ENCODE data around the gene PZP.

DNA sequence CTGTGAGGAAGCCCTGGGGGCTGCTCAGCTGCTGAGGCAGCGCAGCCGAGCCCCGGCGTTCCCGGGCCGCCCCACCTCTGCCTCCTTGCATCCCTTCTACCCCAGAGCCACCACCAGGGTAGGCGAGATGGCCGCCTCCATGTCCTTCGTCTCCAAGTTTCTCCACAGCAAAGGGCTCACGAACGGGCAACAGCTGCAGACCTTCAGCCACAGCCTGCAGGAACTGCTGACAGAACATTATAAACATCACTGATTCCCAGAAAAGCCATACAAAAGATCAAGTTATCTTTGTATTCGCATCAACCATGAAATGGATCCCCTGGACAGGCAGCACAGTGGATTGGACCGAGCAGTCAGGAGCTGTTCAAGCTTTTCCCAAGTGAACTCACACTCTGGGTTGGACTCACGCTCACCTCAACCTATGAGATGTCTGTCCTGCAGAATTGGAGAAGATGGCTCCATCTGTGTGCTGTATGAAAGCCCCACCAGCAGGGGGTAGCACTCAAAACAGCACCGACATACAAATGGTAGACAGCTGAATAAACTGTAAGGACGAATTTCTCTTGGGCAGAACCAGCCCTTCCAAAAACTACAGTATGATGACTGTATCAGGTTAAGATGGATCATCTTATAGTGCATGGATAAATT is 73.1 kb downstream of the PZP start:
- TF ChIP-seq, protein P1, sequence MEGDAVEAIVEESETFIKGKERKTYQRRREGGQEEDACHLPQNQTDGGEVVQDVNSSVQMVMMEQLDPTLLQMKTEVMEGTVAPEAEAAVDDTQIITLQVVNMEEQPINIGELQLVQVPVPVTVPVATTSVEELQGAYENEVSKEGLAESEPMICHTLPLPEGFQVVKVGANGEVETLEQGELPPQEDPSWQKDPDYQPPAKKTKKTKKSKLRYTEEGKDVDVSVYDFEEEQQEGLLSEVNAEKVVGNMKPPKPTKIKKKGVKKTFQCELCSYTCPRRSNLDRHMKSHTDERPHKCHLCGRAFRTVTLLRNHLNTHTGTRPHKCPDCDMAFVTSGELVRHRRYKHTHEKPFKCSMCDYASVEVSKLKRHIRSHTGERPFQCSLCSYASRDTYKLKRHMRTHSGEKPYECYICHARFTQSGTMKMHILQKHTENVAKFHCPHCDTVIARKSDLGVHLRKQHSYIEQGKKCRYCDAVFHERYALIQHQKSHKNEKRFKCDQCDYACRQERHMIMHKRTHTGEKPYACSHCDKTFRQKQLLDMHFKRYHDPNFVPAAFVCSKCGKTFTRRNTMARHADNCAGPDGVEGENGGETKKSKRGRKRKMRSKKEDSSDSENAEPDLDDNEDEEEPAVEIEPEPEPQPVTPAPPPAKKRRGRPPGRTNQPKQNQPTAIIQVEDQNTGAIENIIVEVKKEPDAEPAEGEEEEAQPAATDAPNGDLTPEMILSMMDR (optimal IDR thresholded peaks at IDR 0.05 in 1 of 3, IDR thresholded peaks at IDR 0.05 in 1 of 3, conservative IDR thresholded peaks at IDR 0.05 in 1 of 3; ENCODE audit: extremely low read depth in 1 of 3, insufficient read depth in 2 of 3, low read length in 3 of 3): peak; percentile 42 to 61 (median 49)
- TF ChIP-seq EZH2 (IDR thresholded peaks at IDR 0.05; ENCODE audit: low read length): no peak
